Kidney (tissue), 14 donors: ENCODE measurements around the gene MTOR. TPM values are rescaled to one million over a fixed set of nuclear protein-coding genes. Genes with fewer than 3 reads are reported as not detected.
A peak's percentile ranks its signal among the peaks of the same experiment; 100 is the strongest.
"Not testable (repeated sequence)": the region's sequence is repeated elsewhere in the genome, so short reads cannot be mapped to it uniquely, and the experiment has no call there.

ENCODE experiments used
- DNase-seq, 5 donors: peaks; one replicate each; pipeline ENCODE4 v3.0.0-alpha.2; 2013 to 2020
- FAIRE-seq: peaks from 2 replicates; lab custom pipeline; 2012; peaks lifted over from hg19 to GRCh38; lab: Jason Lieb, UNC
- H3K27ac ChIP-seq, 2 donors: one replicate each; pipeline ENCODE4 v1.7.0; 2013; ENCODE audit warnings: low read depth in 2 of 2, low read length in 2 of 2, inconsistent platforms in 1 of 2
- H3K27me3 ChIP-seq: one replicate; pipeline ENCODE4 v1.7.1; 2013; ENCODE audit warnings: low read length, inconsistent platforms; ENCODE audit not compliant: control insufficient read depth, insufficient read depth
- H3K36me3 ChIP-seq, 3 donors: one replicate each; pipeline versions ENCODE4 v1.7.0 to v1.7.1; 2013; ENCODE audit warnings: low read length in 3 of 3, control low read depth in 1 of 3, inconsistent platforms in 1 of 3; ENCODE audit not compliant: insufficient read depth in 3 of 3, control insufficient read depth in 2 of 3
- H3K4me1 ChIP-seq, 3 donors: one replicate each; pipeline versions ENCODE4 v1.7.0 to v1.7.1; 2013; ENCODE audit warnings: low read length in 3 of 3, inconsistent platforms in 1 of 3, low read depth in 1 of 3; ENCODE audit not compliant: control insufficient read depth in 2 of 3, insufficient read depth in 2 of 3
- H3K4me3 ChIP-seq, 3 donors: one replicate each; pipeline versions ENCODE4 v1.7.0 to v1.8.1; 2013; ENCODE audit warnings: low read length in 3 of 3, control low read depth in 1 of 3, inconsistent platforms in 1 of 3
- H3K9ac ChIP-seq, 3 donors: one replicate each; pipeline versions ENCODE4 v1.7.0 to v1.7.1; 2013; ENCODE audit warnings: low read length in 3 of 3, control low read depth in 1 of 3, inconsistent platforms in 1 of 3
- H3K9me3 ChIP-seq, 3 donors: one replicate each; pipeline versions ENCODE4 v1.7.0 to v1.7.1; 2013; ENCODE audit warnings: low read length in 3 of 3, control low read depth in 1 of 3, inconsistent platforms in 1 of 3; ENCODE audit not compliant: control insufficient read depth in 2 of 3, insufficient read depth in 1 of 3
- intact Hi-C: fragments of 100-400 bp; cut with DNase I; formaldehyde crosslinking; loops from one replicate; pipeline ENCODE4 v1.11.1; 2022
- polyA plus RNA-seq: library from polyadenylated mRNA; stranded (reverse); fragments of 350-450 nt; fragmentation: Illumina TruSeq; extraction: RNeasy Lipid Tissue Mini Kit (QIAGEN cat#74804); gene quantifications from one replicate; pipeline ENCODE4 v1.2.3, GENCODE V29; 2014; ENCODE audit warnings: low read depth, low replicate concordance; ENCODE audit not compliant: insufficient read depth
- total RNA-seq: library from RNA; stranded (reverse); fragmentation: NEBNext Ultra II Directional; extraction: Animal tissue kit (Norgen Biotek cat#: 25700); gene quantifications from one replicate; pipeline ENCODE4 v1.2.1, GENCODE V29; 2021
- TF ChIP-seq, protein P1 (sequence below): IDR thresholded peaks from 3 replicates; pipeline ENCODE4 v1.5.1; 2012; ENCODE audit warnings: mild to moderate bottlenecking, moderate library complexity, borderline replicate concordance; ENCODE audit not compliant: insufficient read depth; ENCODE audit errors: extremely low read depth
- donor health status: control.
- donor health status: control.
- donor health status: control.
- donor health status: control.
- donor health status: control.
- donor health status: DM: yes; HTN: yes; CAD: no.
- donor health status: Normal renal cell carcinoma (clear cell type).

The MTOR gene
- total and polyA plus RNA-seq, 2 donors from 2014 or later = 16.0 to 36.8 TPM

DNA sequence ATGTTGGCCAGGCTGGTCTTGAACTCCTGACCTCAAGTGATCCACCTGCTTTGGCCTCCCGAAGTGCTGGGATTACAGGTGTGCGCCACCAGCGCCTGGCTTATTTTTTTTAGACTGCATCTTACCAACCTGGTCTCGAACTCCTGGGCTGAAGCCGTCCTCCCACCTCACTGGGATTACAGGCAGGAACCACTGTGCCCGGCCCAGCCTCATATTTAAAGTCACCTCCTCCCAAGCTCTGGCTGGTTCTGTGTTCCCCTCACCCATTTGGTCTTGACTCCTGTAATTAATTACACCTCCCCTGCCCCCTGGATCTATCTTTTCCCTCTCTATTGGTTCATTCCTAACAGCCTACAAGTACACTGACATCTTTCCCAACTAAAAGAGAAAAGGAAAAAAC lies 161.0 kb downstream of the MTOR start:
- Histone ChIP-seq H3K27ac (no peak overlapping the region), H3K4me1 (peaks cover 0 to 8% (median 5%) of the 10 kb centered on the region in 3 donors), H3K36me3 (peaks cover 0 to 9% (median 6%) of the 10 kb centered on the region in 3 donors), H3K27me3 (no peaks in the 10 kb centered on the region), H3K4me3 (no peak overlapping the region), H3K9me3 (no peaks in the 10 kb centered on the region), H3K9ac (no peak overlapping the region)
- FAIRE-seq = no peak
- intact Hi-C loops = no loop called here
- TF ChIP-seq, protein P1, sequence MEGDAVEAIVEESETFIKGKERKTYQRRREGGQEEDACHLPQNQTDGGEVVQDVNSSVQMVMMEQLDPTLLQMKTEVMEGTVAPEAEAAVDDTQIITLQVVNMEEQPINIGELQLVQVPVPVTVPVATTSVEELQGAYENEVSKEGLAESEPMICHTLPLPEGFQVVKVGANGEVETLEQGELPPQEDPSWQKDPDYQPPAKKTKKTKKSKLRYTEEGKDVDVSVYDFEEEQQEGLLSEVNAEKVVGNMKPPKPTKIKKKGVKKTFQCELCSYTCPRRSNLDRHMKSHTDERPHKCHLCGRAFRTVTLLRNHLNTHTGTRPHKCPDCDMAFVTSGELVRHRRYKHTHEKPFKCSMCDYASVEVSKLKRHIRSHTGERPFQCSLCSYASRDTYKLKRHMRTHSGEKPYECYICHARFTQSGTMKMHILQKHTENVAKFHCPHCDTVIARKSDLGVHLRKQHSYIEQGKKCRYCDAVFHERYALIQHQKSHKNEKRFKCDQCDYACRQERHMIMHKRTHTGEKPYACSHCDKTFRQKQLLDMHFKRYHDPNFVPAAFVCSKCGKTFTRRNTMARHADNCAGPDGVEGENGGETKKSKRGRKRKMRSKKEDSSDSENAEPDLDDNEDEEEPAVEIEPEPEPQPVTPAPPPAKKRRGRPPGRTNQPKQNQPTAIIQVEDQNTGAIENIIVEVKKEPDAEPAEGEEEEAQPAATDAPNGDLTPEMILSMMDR = no peak
- no peak for DNase-seq

GRCh38 chr1:11100806-11101205 lies 161.5 kb downstream of the MTOR start:
- FAIRE-seq, H3K4me3 ChIP-seq, intact Hi-C loops: not testable (repeated sequence)

GRCh38 chr1:11100149-11100493 lies 162.2 kb downstream of the MTOR start:
- Histone ChIP-seq H3K27ac (peak overlapping the region in 1 of 2 donors; percentile 65), H3K36me3 (peaks cover 0 to 9% (median 4%) of the 10 kb centered on the region in 3 donors), H3K27me3 (no peaks in the 10 kb centered on the region), H3K9ac (peak overlapping the region; percentile 58 to 87 (median 67)), H3K9me3 (no peaks in the 10 kb centered on the region), H3K4me3 (peak overlapping the region; percentile 80 to 96 (median 85)), H3K4me1 (peaks cover 0 to 8% (median 5%) of the 10 kb centered on the region in 3 donors)
- intact Hi-C loops = no loop called here
- DNase-seq (no peak), FAIRE-seq (no peak)
- TF ChIP-seq, protein P1 = no peak

More at GRCh38 chr1:11100806-11101205, 161.5 kb downstream of the MTOR start:
- H3K27ac ChIP-seq, H3K9ac ChIP-seq, DNase-seq, H3K4me1 ChIP-seq, H3K27me3 ChIP-seq, H3K9me3 ChIP-seq, H3K36me3 ChIP-seq: not testable (repeated sequence)

DNA sequence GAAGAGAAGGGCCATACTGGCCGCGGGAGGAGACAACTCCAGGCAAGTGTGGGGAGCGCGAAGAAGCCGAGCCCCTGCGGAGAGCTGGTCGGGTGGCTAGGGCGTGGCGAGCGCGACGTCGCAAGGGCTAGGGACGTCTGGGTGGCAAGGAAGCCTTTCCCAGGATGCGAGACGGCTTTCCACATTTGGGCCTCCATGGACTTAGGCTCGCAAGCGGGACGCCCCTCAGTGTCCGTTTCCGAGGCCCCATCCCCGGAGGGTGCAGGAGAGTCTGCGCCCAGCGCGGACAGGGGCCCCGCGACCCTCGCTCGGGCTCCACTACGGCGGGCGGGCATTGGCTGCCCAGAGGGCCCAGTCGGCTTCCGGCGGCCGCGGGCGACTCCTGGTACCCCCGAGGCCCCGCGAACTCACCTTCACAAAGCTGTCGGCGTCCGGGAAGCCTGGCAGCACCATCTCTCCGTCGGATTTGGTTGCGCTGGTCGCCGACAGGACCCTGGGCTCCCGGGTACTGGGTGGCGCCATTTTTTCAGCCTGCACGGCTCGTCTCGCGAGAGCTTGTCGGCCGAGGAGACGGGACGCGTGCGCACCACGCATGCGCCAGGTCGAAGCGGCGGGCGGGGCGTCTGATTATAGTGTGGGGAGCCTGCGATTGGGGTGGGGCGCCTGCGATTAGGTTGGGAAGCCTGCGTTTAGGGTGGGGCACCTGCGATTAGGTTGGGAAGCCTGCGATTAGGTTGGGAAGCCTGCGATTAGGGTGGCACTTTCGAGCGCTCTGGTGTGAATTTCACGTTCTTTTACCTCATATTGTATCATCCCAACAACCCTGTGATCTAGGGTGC lies 162.8 kb downstream of the MTOR start, which contains the start of gene EXOSC10:
Gene EXOSC10, minus strand, starts transcription at position 560 of the 839 bp plus-strand sequence. Its CDS starts 38 bp downstream, at position 522.
- peak within 1 kb of the TSS; percentile 80 to 96 (median 85) for H3K4me3 ChIP-seq
- no peaks in the 10 kb centered on the region for H3K27me3 ChIP-seq
- H3K9ac ChIP-seq = peak within 1 kb of the TSS; percentile 58 to 90 (median 87)
- DNase-seq = peak; percentile 92 to 97 (median 94)
- H3K9me3 ChIP-seq = no peaks in the 10 kb centered on the region
- peaks cover 0 to 8% (median 5%) of the 10 kb centered on the region in 3 donors for H3K4me1 ChIP-seq
- peak within 1 kb of the TSS in 1 of 2 donors; percentile 65 for H3K27ac ChIP-seq
- TF ChIP-seq, protein P1 = no peak
- intact Hi-C loops = no loop called here
- H3K36me3 ChIP-seq = peaks cover 0 to 9% (median 4%) of the 10 kb centered on the region in 3 donors
- no peak for FAIRE-seq
